ENCODE measurements around the gene SVEP1.
"Not testable (repeated sequence)": the region's sequence is repeated elsewhere in the genome, so short reads cannot be mapped to it uniquely, and the experiment has no call there.

The SVEP1 gene

GRCh38 chr9:110371411-110372007 lies 208.0 kb downstream of the SVEP1 start:
- no peak overlapping the region for H3K4me3 ChIP-seq (replicated peaks in 1 of 2; ENCODE audit: low read depth in 2 of 2, low read length in 2 of 2)
- no peak for TF ChIP-seq CTCF (IDR thresholded peaks at IDR 0.05; ENCODE audit: low read depth, low read length)
- no peak for DNase-seq (ENCODE audit: low read depth in 2 of 2)

- TF ChIP-seq CTCF (IDR thresholded peaks at IDR 0.05; ENCODE audit: low read depth, low read length) = no peak
- DNase-seq (ENCODE audit: low read depth in 2 of 2) = peak in 1 of 2 donors; percentile 51
These were observed 209.2 kb downstream of the SVEP1 start for GRCh38 chr9:110370315-110370714.

GRCh38 chr9:110364451-110364850 lies 215.1 kb downstream of the SVEP1 start:
- no peak for TF ChIP-seq CTCF (IDR thresholded peaks at IDR 0.05; ENCODE audit: low read depth, low read length)
- H3K4me3 ChIP-seq (replicated peaks in 1 of 2; ENCODE audit: low read depth in 2 of 2, low read length in 2 of 2) = no peak overlapping the region
- DNase-seq (ENCODE audit: low read depth in 2 of 2) = no peak

More at GRCh38 chr9:110370315-110370714, 209.2 kb downstream of the SVEP1 start:
- no peak overlapping the region for H3K4me3 ChIP-seq (replicated peaks in 1 of 2; ENCODE audit: low read depth in 2 of 2, low read length in 2 of 2)

GRCh38 chr9:110358992-110359391 lies 220.5 kb downstream of the SVEP1 start:
- not testable (repeated sequence) for H3K4me3 ChIP-seq (replicated peaks in 1 of 2; ENCODE audit: low read depth in 2 of 2, low read length in 2 of 2); DNase-seq (ENCODE audit: low read depth in 2 of 2)

- no peak for TF ChIP-seq CTCF (IDR thresholded peaks at IDR 0.05; ENCODE audit: low read depth, low read length)
- H3K4me3 ChIP-seq (replicated peaks in 1 of 2; ENCODE audit: low read depth in 2 of 2, low read length in 2 of 2) = no peak overlapping the region
- no peak for DNase-seq (ENCODE audit: low read depth in 2 of 2)
These were observed 222.0 kb downstream of the SVEP1 start for GRCh38 chr9:110357505-110357904.

GRCh38 chr9:110356639-110357395 lies 222.7 kb downstream of the SVEP1 start:
- no peak for DNase-seq (ENCODE audit: low read depth in 2 of 2)
- H3K4me3 ChIP-seq (replicated peaks in 1 of 2; ENCODE audit: low read depth in 2 of 2, low read length in 2 of 2) = no peak overlapping the region
- no peak for TF ChIP-seq CTCF (IDR thresholded peaks at IDR 0.05; ENCODE audit: low read depth, low read length)

GRCh38 chr9:110355911-110356310 lies 223.6 kb downstream of the SVEP1 start:
- no peak for DNase-seq (ENCODE audit: low read depth in 2 of 2)
- no peak for TF ChIP-seq CTCF (IDR thresholded peaks at IDR 0.05; ENCODE audit: low read depth, low read length)
- H3K4me3 ChIP-seq (replicated peaks in 1 of 2; ENCODE audit: low read depth in 2 of 2, low read length in 2 of 2) = no peak overlapping the region

Data from cardiac fibroblast (primary cell).